Uterus (tissue), 2 donors: ENCODE results near the gene WDR45B.

Experiments
- POLR2A ChIP-seq, 2 donors: fragments of 450-650 bp; IDR thresholded peaks; one replicate each; pipeline ENCODE4 v1.6.1; 2016; ENCODE audit warnings: antibody characterized with exemption in 2 of 2, mild to moderate bottlenecking in 1 of 2, moderate library complexity in 1 of 2
- TF ChIP-seq, protein P1 (sequence below), 4 experiments: fragments of 200-600 bp in 2 of 4; fragments of 450-650 bp in 2 of 4; sonication (generic) in 2 of 4; IDR thresholded peaks; one replicate each; pipeline ENCODE4 v1.5.1; 2016 to 2019; ENCODE audit warnings: antibody characterized with exemption in 4 of 4, mild to moderate bottlenecking in 2 of 4, moderate library complexity in 1 of 4

DNA sequence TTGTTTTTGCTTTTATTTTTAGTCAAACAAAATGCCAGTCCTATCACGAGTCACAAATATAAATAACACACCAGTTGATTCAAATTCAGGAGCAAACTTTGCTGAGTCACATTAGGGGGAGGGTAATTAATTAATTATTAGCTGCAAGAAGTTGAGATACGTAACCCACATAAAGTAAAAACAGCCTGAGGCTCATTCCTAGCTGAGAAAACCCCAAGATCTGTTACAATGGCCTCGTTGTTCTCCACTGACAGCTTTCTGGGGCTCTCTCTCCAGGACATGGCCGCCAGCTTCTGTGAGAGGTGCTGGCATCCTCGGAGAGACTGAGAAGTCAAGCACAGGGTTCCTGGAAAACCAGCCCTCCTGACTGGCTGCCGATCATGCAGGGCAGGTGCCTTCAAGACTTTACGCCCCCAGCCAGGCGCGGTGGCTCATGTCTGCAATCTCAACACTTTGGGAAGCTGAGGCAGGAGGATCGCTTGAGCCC lies 39.2 kb upstream of the WDR45B start:
- TF ChIP-seq, protein P1, sequence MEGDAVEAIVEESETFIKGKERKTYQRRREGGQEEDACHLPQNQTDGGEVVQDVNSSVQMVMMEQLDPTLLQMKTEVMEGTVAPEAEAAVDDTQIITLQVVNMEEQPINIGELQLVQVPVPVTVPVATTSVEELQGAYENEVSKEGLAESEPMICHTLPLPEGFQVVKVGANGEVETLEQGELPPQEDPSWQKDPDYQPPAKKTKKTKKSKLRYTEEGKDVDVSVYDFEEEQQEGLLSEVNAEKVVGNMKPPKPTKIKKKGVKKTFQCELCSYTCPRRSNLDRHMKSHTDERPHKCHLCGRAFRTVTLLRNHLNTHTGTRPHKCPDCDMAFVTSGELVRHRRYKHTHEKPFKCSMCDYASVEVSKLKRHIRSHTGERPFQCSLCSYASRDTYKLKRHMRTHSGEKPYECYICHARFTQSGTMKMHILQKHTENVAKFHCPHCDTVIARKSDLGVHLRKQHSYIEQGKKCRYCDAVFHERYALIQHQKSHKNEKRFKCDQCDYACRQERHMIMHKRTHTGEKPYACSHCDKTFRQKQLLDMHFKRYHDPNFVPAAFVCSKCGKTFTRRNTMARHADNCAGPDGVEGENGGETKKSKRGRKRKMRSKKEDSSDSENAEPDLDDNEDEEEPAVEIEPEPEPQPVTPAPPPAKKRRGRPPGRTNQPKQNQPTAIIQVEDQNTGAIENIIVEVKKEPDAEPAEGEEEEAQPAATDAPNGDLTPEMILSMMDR (IDR thresholded peaks at IDR 0.05) = no peak
- TF ChIP-seq POLR2A (IDR thresholded peaks at IDR 0.05) = no peak
